BE2C (cell line): ENCODE results near the gene YES1.

Source experiments
- DNase-seq: peaks from one replicate; pipeline ENCODE4 v3.0.0-alpha.2; 2020
- H3K27me3 ChIP-seq: fragments of 250-450 bp; sonication (Bioruptor Pico); 2 replicates; pipeline ENCODE4 v1.5.1; 2020; ENCODE audit warnings: mild to moderate bottlenecking
- H3K36me3 ChIP-seq: fragments of 250-450 bp; sonication (Bioruptor Pico); 2 replicates; pipeline ENCODE4 v1.5.1; 2020; ENCODE audit warnings: mild to moderate bottlenecking
- H3K4me1 ChIP-seq: fragments of 250-450 bp; sonication (Bioruptor Pico); 2 replicates; pipeline ENCODE4 v1.5.1; 2020
- H3K4me3 ChIP-seq: 2 replicates; pipeline ENCODE4 v1.5.1; 2011; ENCODE audit warnings: low read depth, low read length
- H3K9me3 ChIP-seq: fragments of 250-450 bp; sonication (Bioruptor Pico); 2 replicates; pipeline ENCODE4 v1.5.1; 2020
- CTCF ChIP-seq: IDR thresholded peaks from 2 replicates; pipeline ENCODE4 v1.5.1; 2012; ENCODE audit warnings: mild to moderate bottlenecking, low read depth, low read length

YES1 gene

GRCh38 chr18:697012-697411 lies 115.0 kb downstream of the YES1 start:
- Histone ChIP-seq H3K36me3 (no peaks in the 10 kb centered on the region), H3K9me3 (no peaks in the 10 kb centered on the region), H3K27me3 (no peaks in the 10 kb centered on the region), H3K4me1 (no peaks in the 10 kb centered on the region), H3K4me3 (no peak overlapping the region)
- TF ChIP-seq CTCF = no peak
- no peak for DNase-seq

- Histone ChIP-seq H3K4me1 (no peaks in the 10 kb centered on the region), H3K36me3 (no peaks in the 10 kb centered on the region), H3K27me3 (no peaks in the 10 kb centered on the region), H3K9me3 (no peaks in the 10 kb centered on the region), H3K4me3 (no peak overlapping the region)
- no peak for TF ChIP-seq CTCF
- DNase-seq = no peak
Observed at GRCh38 chr18:693466-694187, 118.4 kb downstream of the YES1 start.

GRCh38 chr18:692824-693223 lies 119.2 kb downstream of the YES1 start:
- H3K4me3 ChIP-seq = no peak overlapping the region
- no peaks in the 10 kb centered on the region for H3K4me1 ChIP-seq
- H3K36me3 ChIP-seq = no peaks in the 10 kb centered on the region
- DNase-seq = no peak
- H3K9me3 ChIP-seq = no peaks in the 10 kb centered on the region
- TF ChIP-seq CTCF = no peak
- no peaks in the 10 kb centered on the region for H3K27me3 ChIP-seq

- Histone ChIP-seq H3K36me3 (no peaks in the 10 kb centered on the region), H3K4me3 (no peak overlapping the region), H3K9me3 (no peaks in the 10 kb centered on the region), H3K27me3 (no peaks in the 10 kb centered on the region), H3K4me1 (no peaks in the 10 kb centered on the region)
- TF ChIP-seq CTCF = no peak
- no peak for DNase-seq
Observed at GRCh38 chr18:688323-688722, 123.7 kb downstream of the YES1 start.

GRCh38 chr18:686339-687111 lies 125.5 kb downstream of the YES1 start:
- Histone ChIP-seq H3K9me3 (no peaks in the 10 kb centered on the region), H3K4me1 (no peaks in the 10 kb centered on the region), H3K4me3 (no peak overlapping the region), H3K36me3 (no peaks in the 10 kb centered on the region), H3K27me3 (no peaks in the 10 kb centered on the region)
- peak; percentile 33 for DNase-seq
- TF ChIP-seq CTCF = no peak

GRCh38 chr18:685438-685837 lies 126.6 kb downstream of the YES1 start:
- Histone ChIP-seq H3K4me3 (no peak overlapping the region), H3K27me3 (no peaks in the 10 kb centered on the region), H3K4me1 (no peaks in the 10 kb centered on the region), H3K9me3 (no peaks in the 10 kb centered on the region), H3K36me3 (no peaks in the 10 kb centered on the region)
- TF ChIP-seq CTCF = no peak
- no peak for DNase-seq
